ENCODE data around the gene KCTD17.

The KCTD17 gene

DNA sequence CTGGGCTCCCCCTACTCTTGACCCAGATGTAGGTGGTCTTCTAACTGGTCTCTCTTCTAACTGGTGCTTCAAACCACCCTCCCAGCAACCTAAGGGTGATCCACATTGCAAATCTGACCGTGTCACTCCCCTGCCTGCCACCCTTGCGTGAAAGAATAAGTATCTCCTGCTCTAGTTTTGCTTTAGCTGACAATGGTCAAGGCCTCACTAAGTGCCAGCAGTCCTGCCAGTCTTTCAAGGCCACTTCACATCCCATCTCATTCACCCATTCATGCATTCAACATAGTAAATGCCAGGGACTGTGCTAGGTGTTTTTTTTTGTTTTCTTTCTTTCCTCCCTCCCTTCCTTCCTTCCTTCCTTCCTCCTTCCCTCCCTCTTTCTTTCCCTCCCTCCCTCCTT lies 2.3 kb upstream of the KCTD17 start:
- in situ Hi-C loops (cut with HindIII; ENCODE audit: low pct_unique_long_range_greater_than_20kb, low sequenced_read_pairs): no loop called here
- no peak for TF ChIP-seq JUND (IDR thresholded peaks at IDR 0.05; ENCODE audit: low read depth)
- DNase-seq (ENCODE audit: low read depth in 1 of 2, low spot score in 1 of 2): no peak

DNA sequence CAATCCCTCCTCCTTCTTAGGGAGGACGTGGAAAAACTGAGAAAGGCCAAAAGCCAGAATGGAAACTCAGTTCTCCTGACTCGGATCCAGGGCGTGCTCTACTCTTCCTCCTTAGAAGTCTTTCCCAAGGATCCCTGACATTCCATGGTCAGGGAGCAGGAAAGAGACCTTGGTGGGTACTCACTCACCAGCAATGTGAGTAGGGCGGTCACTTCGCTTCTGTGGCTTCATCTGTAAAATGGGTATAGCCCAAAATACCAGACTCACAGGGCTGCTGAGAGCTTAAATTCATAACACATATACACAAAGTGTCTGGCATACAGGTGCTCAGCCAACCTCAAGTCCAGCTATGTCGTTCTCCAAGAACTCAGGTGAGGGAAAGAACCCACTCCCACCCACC lies 629 bp upstream of the KCTD17 start:
- TF ChIP-seq JUND (IDR thresholded peaks at IDR 0.05; ENCODE audit: low read depth): no peak
- DNase-seq (ENCODE audit: low read depth in 1 of 2, low spot score in 1 of 2): no peak
- in situ Hi-C loops (cut with HindIII; ENCODE audit: low pct_unique_long_range_greater_than_20kb, low sequenced_read_pairs): no loop called here

DNA sequence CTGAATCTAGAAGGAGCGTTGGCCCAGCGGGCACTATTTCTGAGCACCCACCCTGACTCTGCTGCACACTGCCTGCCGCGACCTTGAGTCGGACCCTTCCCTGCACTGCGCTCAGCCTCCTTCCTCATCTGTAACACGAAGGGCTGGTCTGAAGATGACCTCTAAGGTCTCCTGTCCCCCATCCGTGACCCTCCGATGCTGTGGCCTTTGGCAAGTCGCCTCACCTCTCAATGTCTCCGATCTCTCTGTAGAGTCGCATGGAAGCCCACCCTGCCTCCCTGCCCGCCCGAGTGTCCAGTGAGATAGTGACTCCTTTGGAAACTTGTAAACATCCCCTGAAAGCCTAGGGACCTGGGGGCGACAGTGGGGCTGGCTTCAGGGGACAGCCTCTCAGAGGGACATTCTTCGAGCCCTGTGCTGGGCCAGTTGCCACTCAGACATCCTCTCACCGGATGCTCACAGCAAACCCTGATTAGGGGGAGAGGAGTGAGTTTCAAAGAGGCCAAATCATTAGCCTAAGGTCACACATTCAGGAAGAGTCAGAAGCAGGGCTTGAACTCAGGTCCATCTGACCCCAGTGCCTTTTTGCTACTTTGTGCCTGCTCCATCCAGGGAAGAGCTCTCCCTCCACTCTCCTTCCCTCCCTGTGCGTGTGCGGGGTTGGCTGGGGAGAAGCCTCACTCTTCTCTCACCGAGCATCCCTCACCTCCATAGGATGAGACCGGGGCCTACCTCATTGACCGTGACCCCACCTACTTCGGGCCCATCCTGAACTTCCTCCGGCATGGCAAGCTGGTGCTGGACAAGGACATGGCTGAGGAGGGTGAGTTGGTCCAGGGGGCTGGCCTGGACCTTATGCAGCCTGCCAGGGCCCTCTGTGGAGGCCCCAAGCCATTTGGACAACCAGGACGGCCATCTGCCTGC lies 1.1 kb downstream of the KCTD17 start:
- in situ Hi-C loops (cut with HindIII; ENCODE audit: low pct_unique_long_range_greater_than_20kb, low sequenced_read_pairs): no loop called here
- DNase-seq (ENCODE audit: low read depth in 1 of 2, low spot score in 1 of 2): no peak
- no peak for TF ChIP-seq JUND (IDR thresholded peaks at IDR 0.05; ENCODE audit: low read depth)

DNA sequence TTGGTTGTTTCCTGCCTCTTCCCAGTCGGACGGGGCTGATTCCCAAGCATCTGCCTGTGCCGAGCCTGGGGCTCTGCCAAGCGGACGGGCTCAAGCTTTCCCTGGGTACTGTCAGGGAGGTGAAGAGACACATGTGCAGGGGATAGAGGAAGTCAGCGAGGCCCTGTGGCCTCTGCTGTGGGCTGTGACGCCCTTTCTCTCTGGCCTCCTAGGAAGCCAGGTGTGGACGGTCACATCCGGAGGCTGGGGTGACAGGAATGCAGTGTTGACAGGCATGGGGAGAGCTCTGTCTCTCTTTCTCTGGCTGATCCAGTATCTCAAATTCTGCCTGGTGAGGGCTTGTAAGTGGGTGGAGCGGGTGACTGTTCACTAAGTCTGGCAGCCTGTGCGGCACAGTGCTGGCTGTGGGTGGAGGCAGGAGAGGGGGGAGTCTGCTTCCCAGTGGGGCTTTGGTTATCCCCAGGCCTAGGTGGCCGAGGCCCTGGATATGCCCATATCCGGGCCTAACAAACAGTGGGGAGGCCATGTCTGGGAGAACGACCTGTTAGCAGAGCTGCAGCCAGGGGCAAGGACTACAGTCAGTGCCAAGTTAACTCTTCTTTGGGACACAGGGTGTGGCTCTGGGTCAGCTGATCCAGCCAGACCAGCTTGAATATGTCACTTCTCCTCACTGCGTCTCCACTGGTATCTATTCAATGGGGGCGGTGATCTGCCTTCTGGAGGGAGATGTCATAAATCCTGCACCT lies 1.9 kb downstream of the KCTD17 start:
- TF ChIP-seq JUND (IDR thresholded peaks at IDR 0.05; ENCODE audit: low read depth): no peak
- DNase-seq (ENCODE audit: low read depth in 1 of 2, low spot score in 1 of 2): no peak
- in situ Hi-C loops (cut with HindIII; ENCODE audit: low pct_unique_long_range_greater_than_20kb, low sequenced_read_pairs): no loop called here

DNA sequence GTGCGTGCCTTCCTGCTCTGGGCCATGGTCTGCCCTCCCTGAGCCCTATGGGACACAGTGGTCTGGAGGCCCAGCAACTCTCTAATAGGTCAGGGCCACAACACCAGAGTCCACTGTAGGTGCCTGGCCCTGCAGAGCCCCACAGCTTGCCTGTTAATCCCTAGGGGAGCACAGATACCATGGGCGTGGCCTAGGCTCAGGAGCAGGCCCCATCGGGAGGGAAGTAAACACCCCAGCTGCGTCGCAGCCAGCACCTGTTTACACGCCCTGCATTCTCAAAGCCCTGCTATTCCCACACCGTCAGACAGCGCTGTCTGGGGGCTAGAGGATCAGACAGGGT lies 2.5 kb downstream of the KCTD17 start:
- no peak for TF ChIP-seq JUND (IDR thresholded peaks at IDR 0.05; ENCODE audit: low read depth)
- in situ Hi-C loops (cut with HindIII; ENCODE audit: low pct_unique_long_range_greater_than_20kb, low sequenced_read_pairs): no loop called here
- no peak for DNase-seq (ENCODE audit: low read depth in 1 of 2, low spot score in 1 of 2)

DNA sequence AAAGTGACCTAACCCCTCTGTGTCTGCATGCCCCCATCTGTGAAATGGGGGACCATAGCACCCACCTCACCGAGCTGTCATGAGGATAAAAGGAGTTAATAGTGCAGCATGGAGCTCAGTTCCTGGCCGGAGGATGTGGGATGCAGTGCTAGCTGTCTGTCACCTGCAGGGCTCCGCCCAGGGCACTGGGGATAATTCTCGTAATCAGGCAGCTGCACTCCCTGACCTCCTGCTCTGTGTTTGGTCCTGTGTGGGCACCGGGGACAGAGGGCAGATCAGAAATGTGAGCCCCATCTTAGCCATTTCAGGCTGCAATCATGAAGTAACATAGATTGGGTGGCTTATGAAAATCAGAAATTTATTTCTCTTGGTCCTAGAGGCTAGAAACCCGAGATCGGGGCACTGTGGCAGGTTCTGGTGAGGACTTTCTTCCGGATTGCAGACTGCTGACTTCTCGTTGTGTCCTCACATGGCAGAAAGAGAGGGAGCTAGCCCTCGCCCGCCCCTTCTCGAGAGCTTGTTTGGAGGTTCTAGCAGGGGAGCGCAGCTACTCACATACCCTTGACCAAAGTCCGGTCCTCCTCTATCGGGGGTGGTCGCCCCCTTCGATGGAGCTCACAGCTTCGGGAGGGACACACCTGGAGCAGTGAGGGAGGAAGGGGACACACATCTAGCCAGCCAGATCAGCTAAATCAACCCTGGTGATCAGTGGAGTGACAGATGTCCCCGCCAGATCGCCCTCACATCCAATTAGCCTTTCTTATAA lies 3.2 kb downstream of the KCTD17 start:
- in situ Hi-C loops (cut with HindIII; ENCODE audit: low pct_unique_long_range_greater_than_20kb, low sequenced_read_pairs): no loop called here
- DNase-seq (ENCODE audit: low read depth in 1 of 2, low spot score in 1 of 2): no peak
- TF ChIP-seq JUND (IDR thresholded peaks at IDR 0.05; ENCODE audit: low read depth): no peak

DNA sequence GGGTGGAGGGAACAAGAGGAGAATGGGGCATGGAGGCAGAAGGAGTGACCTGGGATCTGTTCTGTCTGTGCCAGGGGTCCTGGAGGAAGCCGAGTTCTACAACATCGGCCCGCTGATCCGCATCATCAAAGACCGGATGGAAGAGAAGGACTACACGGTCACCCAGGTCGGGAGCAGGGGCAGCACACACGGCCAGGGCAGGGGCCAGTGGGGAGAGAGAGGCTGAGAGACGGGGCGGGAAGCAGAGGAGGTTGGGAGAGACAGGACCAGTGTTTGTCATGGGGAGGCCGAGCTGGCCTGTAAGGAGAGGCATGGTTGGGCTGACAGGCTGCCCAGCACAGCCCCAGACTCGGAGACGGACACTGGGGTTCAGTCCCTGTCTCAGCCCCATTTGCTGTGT lies 4.7 kb downstream of the KCTD17 start:
- TF ChIP-seq JUND (IDR thresholded peaks at IDR 0.05; ENCODE audit: low read depth): no peak
- no peak for DNase-seq (ENCODE audit: low read depth in 1 of 2, low spot score in 1 of 2)
- in situ Hi-C loops (cut with HindIII; ENCODE audit: low pct_unique_long_range_greater_than_20kb, low sequenced_read_pairs): no loop called here

DNA sequence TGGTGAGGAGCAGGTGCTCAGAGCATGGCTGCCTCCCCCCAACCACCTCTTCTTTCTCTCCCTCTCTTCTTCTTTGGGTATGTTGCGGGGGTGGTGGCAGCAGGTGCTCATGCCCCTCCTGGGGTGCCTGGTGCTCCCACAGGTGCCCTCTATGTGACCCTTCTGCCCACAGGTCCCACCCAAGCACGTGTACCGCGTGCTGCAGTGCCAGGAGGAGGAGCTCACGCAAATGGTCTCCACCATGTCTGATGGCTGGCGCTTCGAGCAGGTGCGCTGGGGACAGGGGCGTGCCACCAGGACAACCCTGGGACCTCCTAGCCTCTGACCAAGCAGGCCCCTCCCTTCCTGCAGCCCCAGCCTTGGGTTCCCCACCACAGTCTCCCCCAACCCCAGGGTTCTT lies 5.7 kb downstream of the KCTD17 start:
- in situ Hi-C loops (cut with HindIII; ENCODE audit: low pct_unique_long_range_greater_than_20kb, low sequenced_read_pairs): no loop called here
- no peak for TF ChIP-seq JUND (IDR thresholded peaks at IDR 0.05; ENCODE audit: low read depth)
- DNase-seq (ENCODE audit: low read depth in 1 of 2, low spot score in 1 of 2): no peak

DNA sequence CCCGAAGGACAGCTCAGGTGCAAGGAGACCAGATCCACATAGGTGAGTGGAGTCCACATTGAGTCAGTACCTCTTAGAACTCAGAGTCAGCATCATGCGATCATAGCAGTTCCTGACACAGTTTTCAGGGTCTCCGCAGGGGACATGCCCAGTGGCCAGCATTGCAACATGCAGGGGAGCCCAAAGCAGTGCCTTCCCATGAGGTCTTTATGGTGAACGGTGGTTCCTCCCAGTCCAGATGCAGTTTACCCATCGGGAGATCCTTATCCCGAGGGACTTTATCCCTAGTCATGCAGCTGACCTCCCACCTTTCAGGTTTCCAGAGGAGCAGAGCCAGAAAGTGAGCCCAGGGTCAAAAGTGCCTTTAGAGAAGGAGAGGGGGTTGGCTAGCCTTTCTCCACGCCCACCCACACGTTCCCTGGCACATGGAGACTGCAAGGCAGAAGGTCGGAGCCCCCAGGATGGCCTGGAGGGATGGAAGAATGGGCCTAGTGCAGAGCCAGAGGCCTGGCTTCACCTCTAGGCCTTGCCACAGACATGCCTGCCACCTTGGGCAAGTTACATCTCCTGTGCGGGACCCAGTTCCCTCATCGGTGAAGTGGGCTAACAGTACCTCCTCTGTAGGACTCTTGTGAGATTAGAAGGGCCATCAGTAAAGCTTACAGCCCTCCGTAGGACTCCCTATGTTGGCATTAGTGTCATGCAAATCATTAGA lies 6.4 kb downstream of the KCTD17 start:
- DNase-seq (ENCODE audit: low read depth in 1 of 2, low spot score in 1 of 2): no peak
- in situ Hi-C loops (cut with HindIII; ENCODE audit: low pct_unique_long_range_greater_than_20kb, low sequenced_read_pairs): no loop called here
- no peak for TF ChIP-seq JUND (IDR thresholded peaks at IDR 0.05; ENCODE audit: low read depth)

DNA sequence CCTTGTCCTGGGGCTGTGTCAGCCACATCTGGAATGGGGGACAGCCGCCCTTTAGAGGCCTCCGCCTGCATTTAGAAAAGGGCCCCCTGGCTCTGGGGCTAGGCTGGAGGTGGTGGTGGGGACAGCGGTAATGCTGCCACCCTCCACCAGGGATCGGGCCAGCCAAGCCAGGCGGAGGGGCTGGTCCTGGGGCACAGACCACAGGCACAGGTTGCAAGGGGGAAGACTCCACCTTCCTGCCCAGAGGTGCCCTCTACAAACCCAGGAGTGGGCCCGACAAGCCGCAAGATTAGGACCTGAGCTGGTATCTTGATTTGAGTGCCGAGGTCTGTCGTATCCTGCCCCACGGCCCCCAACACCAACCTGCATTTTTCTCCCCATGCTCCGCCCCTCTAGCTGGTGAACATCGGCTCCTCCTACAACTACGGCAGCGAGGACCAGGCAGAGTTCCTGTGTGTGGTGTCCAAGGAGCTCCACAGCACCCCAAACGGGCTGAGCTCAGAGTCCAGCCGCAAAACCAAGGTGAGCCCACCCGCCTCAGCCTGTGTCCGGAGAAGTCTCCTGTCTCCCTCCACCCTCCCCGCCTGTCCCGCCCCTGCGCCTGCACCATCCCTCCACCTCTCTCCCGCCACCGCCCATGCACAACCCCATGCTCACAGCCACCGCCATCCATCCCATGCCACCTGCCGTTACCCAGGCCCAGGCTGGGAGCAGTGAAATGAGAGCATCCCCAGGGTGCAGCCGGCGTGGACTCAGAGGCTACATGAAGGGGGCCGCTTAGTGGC lies 7.6 kb downstream of the KCTD17 start:
- TF ChIP-seq JUND (IDR thresholded peaks at IDR 0.05; ENCODE audit: low read depth): no peak

DNA sequence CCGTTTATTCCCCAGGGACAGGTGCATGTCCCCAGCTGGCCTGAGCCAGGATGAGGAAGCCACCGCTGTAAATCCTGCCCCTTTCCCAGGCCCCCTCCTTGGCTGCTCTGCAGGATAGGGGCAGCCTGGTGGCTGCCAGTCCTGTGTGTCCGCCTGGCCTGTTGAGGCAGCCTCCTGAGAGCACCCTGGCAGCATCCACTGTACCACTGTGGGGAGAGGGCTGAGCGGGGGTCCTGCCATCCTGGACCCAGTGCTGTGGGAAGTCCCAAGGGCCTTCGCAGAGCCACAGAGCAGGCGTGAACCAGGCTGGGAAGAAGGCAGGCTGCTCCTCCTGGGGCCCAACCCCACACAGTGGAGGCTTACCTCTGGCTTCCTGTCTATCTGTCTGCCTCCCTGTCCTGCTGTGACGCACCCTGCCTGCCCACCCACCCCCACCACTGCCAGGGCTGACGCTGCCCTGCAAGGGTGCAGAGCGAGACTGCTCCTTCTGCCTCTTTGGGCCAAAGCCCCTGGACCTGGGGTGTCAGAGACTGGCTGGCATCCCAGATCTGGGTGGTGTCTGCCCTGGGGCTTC lies 8.4 kb downstream of the KCTD17 start:
- no peak for TF ChIP-seq JUND (IDR thresholded peaks at IDR 0.05; ENCODE audit: low read depth)
- in situ Hi-C loops (cut with HindIII; ENCODE audit: low pct_unique_long_range_greater_than_20kb, low sequenced_read_pairs): no loop called here
- no peak for DNase-seq (ENCODE audit: low read depth in 1 of 2, low spot score in 1 of 2)

More for the DNA sequence above, 7.6 kb downstream of the KCTD17 start:
- in situ Hi-C loops (cut with HindIII; ENCODE audit: low pct_unique_long_range_greater_than_20kb, low sequenced_read_pairs): no loop called here
- no peak for DNase-seq (ENCODE audit: low read depth in 1 of 2, low spot score in 1 of 2)
